MG63 (cell line): Measurements from ENCODE around the gene DGUOK. TPM values are rescaled to one million over a fixed set of nuclear protein-coding genes. Genes with fewer than 3 reads are reported as not detected.

ENCODE experiments used
- DNase-seq: peaks from one replicate; pipeline ENCODE4 v3.0.0-alpha.2; 2020
- H3K27me3 ChIP-seq: fragments of 250-450 bp; sonication (Bioruptor Pico); 2 replicates; pipeline ENCODE4 v1.5.1; 2020; ENCODE audit warnings: mild to moderate bottlenecking, moderate library complexity
- H3K36me3 ChIP-seq: fragments of 250-450 bp; sonication (Bioruptor Pico); 2 replicates; pipeline ENCODE4 v1.5.1; 2020; ENCODE audit warnings: mild to moderate bottlenecking, moderate library complexity
- H3K4me3 ChIP-seq: fragments of 250-450 bp; sonication (Bioruptor Pico); 2 replicates; pipeline ENCODE4 v1.5.1; 2020; ENCODE audit warnings: mild to moderate bottlenecking, moderate library complexity
- H3K9me3 ChIP-seq: fragments of 250-450 bp; sonication (Bioruptor Pico); 2 replicates; pipeline ENCODE4 v1.5.1; 2020; ENCODE audit warnings: mild to moderate bottlenecking, moderate library complexity
- total RNA-seq: library from RNA; depleted of rRNA; stranded (reverse); fragments of >200 nt; shearing (Covaris generic); gene quantifications from 2 replicates; pipeline ENCODE4 v1.2.3, GENCODE V29; 2014; ENCODE audit warnings: low replicate concordance; rRNA removed

Gene DGUOK
- total RNA-seq, 1 experiment from 2014 or later = 51.8 TPM

GRCh38 chr2:74005786-74006185 is 79.1 kb downstream of the DGUOK start:
- no peak for DNase-seq
- Histone ChIP-seq H3K36me3 (peaks cover 11% of the 10 kb centered on the region), H3K27me3 (no peaks in the 10 kb centered on the region), H3K4me3 (no peak overlapping the region), H3K9me3 (no peaks in the 10 kb centered on the region)

DNA sequence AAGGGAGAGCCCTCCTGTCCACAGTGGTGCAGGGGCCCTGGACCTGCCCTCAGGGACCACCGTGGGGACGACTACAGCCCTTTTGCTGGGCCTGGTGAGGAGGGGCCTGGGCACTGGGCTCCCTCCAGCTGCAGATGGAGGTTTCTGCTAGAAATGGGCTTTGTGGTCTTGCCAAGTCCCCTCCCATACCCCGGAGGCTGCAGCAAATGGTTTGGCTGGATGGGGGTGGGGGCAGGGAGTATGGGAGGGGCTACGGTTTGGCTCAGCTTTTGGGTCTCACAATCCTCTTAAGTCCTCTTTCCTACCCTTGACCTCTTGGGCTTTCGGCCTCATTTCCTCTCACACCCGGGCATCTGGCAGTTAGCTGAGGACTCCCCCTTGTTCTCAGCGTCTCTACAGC is 79.8 kb downstream of the DGUOK start:
- DNase-seq = no peak
- peaks cover 11% of the 10 kb centered on the region for H3K36me3 ChIP-seq
- H3K9me3 ChIP-seq = no peaks in the 10 kb centered on the region
- H3K27me3 ChIP-seq = no peaks in the 10 kb centered on the region
- H3K4me3 ChIP-seq = no peak overlapping the region

DNA sequence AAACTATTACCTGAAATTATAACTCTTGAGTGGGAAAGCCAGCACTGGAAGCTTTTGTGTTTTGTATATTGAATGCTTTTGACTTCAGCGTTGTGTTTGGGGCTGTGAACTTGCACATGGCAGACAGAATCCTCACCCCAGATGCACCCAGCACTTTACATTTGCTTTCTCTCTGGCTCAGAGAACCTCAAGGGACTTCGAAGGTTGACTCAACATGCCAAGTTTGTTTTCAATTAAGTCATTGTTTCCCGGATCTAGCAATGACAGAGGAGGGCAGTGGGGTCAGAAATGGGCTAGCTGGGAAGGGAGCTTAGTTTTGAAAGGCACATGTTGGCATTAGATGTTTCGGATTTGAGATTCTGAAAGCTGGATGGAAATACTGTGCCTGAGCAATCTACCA is 80.4 kb downstream of the DGUOK start:
- no peak overlapping the region for H3K4me3 ChIP-seq
- no peak for DNase-seq
- peaks cover 11% of the 10 kb centered on the region for H3K36me3 ChIP-seq
- no peaks in the 10 kb centered on the region for H3K9me3 ChIP-seq
- no peaks in the 10 kb centered on the region for H3K27me3 ChIP-seq

- Histone ChIP-seq H3K27me3 (no peaks in the 10 kb centered on the region), H3K36me3 (peaks cover 11% of the 10 kb centered on the region), H3K4me3 (no peak overlapping the region), H3K9me3 (no peaks in the 10 kb centered on the region)
- DNase-seq = no peak
Observed at GRCh38 chr2:74007711-74008110, 81.0 kb downstream of the DGUOK start.

Other genes starting within 250 kb of the DGUOK start
- 48.1 and 60.8 TPM in 2 replicates for gene TPRKB, start 189.5 kb upstream of the DGUOK start, total RNA-seq
- 13.0 and 26.1 TPM in 2 replicates for gene DUSP11, start 146.8 kb upstream of the DGUOK start, total RNA-seq
- gene C2orf78, start 142.7 kb upstream of the DGUOK start, total RNA-seq = not detected in 2 replicates
- 36.0 and 43.1 TPM in 2 replicates for gene STAMBP, start 97.9 kb upstream of the DGUOK start, total RNA-seq
- not detected in 2 replicates for gene ACTG2, start 33.9 kb upstream of the DGUOK start, total RNA-seq
- 1.6 and 2.1 TPM in 2 replicates for gene TET3, start 58.0 kb downstream of the DGUOK start, total RNA-seq
- gene BOLA3, start 221.0 kb downstream of the DGUOK start, total RNA-seq = 132 and 206 TPM in 2 replicates